GM13976 (cell line): Measurements from ENCODE around the gene MAML1.

Source experiments
- DNase-seq: peaks from one replicate; pipeline ENCODE4 v3.0.0; 2012; ENCODE audit warnings: low spot score
- CTCF ChIP-seq: IDR thresholded peaks from 2 replicates; pipeline ENCODE4 v1.5.1; 2012; ENCODE audit warnings: borderline replicate concordance, mild to moderate bottlenecking; ENCODE audit not compliant: insufficient read depth; ENCODE audit errors: extremely low read depth, missing control alignments, control extremely low read depth
- in situ Hi-C: fragments of 300-500 bp; cut with MboI; formaldehyde crosslinking; loops from one replicate; pipeline ENCODE4 v1.12.0; 2022; ENCODE audit warnings: low sequenced_read_pairs, mixed read lengths, inconsistent platforms; ENCODE audit not compliant: unreplicated experiment

Gene MAML1

DNA sequence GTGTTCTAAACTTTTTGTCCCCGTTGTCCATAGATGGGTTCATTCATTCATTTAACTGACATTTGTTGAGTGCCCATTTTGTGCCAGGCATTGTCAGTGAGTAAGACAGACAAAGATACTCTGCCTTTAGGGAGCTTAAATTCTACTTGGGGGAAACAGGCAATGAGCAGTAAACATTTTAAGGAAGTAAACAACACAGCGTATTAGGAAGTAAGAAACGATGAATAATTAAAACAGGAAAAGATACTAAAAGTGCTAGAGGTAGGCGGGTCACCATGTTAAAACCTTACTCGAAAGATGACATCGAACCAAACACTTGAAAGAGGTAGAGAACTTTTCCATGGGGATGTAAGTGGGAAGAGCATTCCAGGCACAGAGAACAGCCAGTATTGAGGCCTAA lies 5.5 kb upstream of the MAML1 start:
- no peak for DNase-seq
- TF ChIP-seq CTCF = no peak
- in situ Hi-C loops = no loop called here

- no peak for TF ChIP-seq CTCF
- no peak for DNase-seq
- in situ Hi-C loops = no loop called here
Observed at GRCh38 chr5:179729303-179729702, 3.3 kb upstream of the MAML1 start.

DNA sequence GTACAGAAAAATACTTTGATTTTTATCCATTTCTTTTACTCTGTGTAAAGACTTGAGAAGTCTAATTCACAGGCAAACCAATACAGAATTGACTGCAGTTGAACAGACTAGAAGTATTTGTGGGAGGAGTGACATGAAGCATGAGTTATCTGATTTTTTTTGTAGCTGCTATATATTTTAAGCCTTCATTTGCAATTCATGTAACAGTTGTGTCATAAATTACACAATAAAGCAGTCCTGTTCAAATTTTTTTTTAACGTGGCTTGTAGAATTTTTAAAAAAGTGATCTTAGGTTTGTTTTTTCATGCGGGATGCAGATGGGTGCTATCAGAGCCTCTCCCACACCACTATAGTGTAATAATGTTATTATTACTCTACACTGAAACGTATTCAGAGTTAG lies 2.9 kb upstream of the MAML1 start:
- DNase-seq = no peak
- no peak for TF ChIP-seq CTCF
- in situ Hi-C loops = no loop called here

GRCh38 chr5:179730356-179730755 lies 2.3 kb upstream of the MAML1 start:
- TF ChIP-seq CTCF = no peak
- no peak for DNase-seq
- in situ Hi-C loops = no loop called here

- in situ Hi-C loops = no loop called here
- TF ChIP-seq CTCF = no peak
- DNase-seq = no peak
Observed at GRCh38 chr5:179730852-179731251, 1.8 kb upstream of the MAML1 start.

- peak; percentile 61 for DNase-seq
- no peak for TF ChIP-seq CTCF
- in situ Hi-C loops = no loop called here
Observed at GRCh38 chr5:179731791-179732411, 721 bp upstream of the MAML1 start.

DNA sequence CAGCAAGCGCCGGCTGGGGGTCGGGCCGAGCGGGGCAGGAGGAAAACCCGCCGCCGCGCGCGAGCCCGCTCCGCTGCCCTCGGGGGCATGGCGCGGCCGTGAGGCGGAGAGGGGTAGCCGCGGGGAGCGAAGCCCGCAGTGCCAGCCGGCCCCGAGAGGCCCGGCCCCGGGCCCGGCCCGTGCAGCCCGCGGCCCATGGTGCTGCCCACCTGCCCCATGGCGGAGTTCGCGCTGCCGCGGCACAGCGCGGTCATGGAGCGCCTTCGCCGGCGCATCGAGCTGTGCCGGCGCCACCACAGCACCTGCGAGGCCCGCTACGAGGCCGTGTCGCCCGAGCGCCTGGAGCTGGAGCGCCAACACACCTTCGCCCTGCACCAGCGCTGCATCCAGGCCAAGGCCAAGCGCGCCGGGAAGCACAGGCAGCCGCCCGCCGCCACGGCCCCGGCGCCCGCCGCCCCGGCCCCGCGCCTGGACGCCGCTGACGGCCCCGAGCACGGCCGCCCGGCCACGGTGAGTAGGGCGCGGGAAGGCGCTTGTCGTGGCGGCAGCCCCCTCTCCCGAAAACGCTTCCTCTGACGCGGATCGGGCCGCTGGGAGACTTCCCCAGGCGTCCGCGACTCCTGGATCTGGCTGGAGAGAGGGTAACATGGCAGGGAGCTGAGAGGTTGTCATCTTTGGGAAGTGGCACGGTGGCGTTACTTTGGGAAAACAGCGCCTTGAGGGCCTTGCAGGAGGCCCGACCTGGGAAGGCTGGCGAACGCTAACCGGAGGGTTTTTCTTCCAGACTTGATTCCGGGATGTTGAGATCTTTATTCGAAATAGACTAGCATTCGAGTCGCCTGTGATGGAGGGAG lies 523 bp downstream of the MAML1 start:
- in situ Hi-C loops = no loop called here
- TF ChIP-seq CTCF = no peak
- peak; percentile 58 for DNase-seq
